GM19438 (cell line): ENCODE results near the gene GPR141.
A peak's percentile ranks its signal among the peaks of the same experiment; 100 is the strongest.
"Not testable (repeated sequence)": the region's sequence is repeated elsewhere in the genome, so short reads cannot be mapped to it uniquely, and the experiment has no call there.

Source experiments
- ATAC-seq: cut with Tn5 transposase; IDR thresholded peaks from one replicate; pipeline ENCODE4 v1.9.1; 2021; ENCODE audit warnings: low read depth; ENCODE audit not compliant: unreplicated experiment

The GPR141 gene

GRCh38 chr7:37684927-37685326 lies 1.4 kb downstream of the GPR141 start:
- ATAC-seq, result no peak

- ATAC-seq, result no peak
Observed at GRCh38 chr7:37686556-37687345, 3.2 kb downstream of the GPR141 start.

- ATAC-seq, result no peak
Observed at GRCh38 chr7:37690206-37690605, 6.6 kb downstream of the GPR141 start.

- no peak for ATAC-seq
Observed at GRCh38 chr7:37694208-37695094, 10.9 kb downstream of the GPR141 start.

GRCh38 chr7:37698276-37698675 lies 14.7 kb downstream of the GPR141 start:
- no peak for ATAC-seq

GRCh38 chr7:37698782-37699181 lies 15.2 kb downstream of the GPR141 start:
- ATAC-seq, result no peak

- ATAC-seq, result no peak
Observed at GRCh38 chr7:37701769-37702168, 18.2 kb downstream of the GPR141 start.

- ATAC-seq, result no peak
Observed at GRCh38 chr7:37703361-37703760, 19.8 kb downstream of the GPR141 start.

GRCh38 chr7:37704328-37704833 lies 20.8 kb downstream of the GPR141 start:
- not testable (repeated sequence) for ATAC-seq

- ATAC-seq, result no peak
Observed at GRCh38 chr7:37705976-37706375, 22.4 kb downstream of the GPR141 start.

- no peak for ATAC-seq
Observed at GRCh38 chr7:37706804-37707203, 23.2 kb downstream of the GPR141 start.

- ATAC-seq, result no peak
Observed at GRCh38 chr7:37707754-37708485, 24.4 kb downstream of the GPR141 start.

GRCh38 chr7:37709631-37710509 lies 26.3 kb downstream of the GPR141 start:
- peak; percentile 95 for ATAC-seq

- ATAC-seq, result no peak
Observed at GRCh38 chr7:37713613-37714012, 30.0 kb downstream of the GPR141 start.

GRCh38 chr7:37714606-37715005 lies 31.0 kb downstream of the GPR141 start:
- no peak for ATAC-seq

- ATAC-seq, result no peak
Observed at GRCh38 chr7:37718585-37718984, 35.0 kb downstream of the GPR141 start.

GRCh38 chr7:37719077-37719476 lies 35.5 kb downstream of the GPR141 start:
- no peak for ATAC-seq

GRCh38 chr7:37724732-37725131 lies 41.2 kb downstream of the GPR141 start:
- ATAC-seq, result no peak

- no peak for ATAC-seq
Observed at GRCh38 chr7:37726016-37726415, 42.5 kb downstream of the GPR141 start.

- no peak for ATAC-seq
Observed at GRCh38 chr7:37728747-37729146, 45.2 kb downstream of the GPR141 start.
